ENCODE results near the gene MRPL42. TPM values are rescaled to one million over a fixed set of nuclear protein-coding genes. Genes with fewer than 3 reads are reported as not detected.

MRPL42 gene
- total RNA-seq, 2 experiments from 2014 or later = 39.0 to 39.3 TPM

DNA sequence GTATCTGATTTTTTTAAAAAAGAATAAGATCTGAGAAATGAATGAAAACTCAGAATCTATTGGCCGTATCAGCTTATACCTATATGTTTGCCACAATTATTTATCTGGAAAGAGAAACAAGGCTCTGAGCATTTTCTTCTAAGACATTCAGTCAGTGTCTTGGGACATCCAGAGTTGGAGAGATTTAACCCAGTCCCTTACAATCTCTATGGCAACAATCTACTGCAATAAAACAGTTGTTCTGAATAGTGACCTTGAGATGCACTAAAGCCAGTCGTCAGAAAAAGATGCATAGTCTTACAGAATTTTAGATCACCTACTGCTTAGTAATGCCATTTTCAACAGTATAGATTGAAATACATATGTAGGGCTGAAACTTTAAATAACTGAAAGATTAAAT lies 53.1 kb downstream of the MRPL42 start:
- H3K27ac Mint-ChIP-seq = no peak overlapping the region
- intact Hi-C loops (cut with DNase I, micrococcal nuclease) = no loop called here
- ChIA-PET POLR2A (no interaction called here), CTCF (no interaction called here)
- TF ChIP-seq, protein P1, sequence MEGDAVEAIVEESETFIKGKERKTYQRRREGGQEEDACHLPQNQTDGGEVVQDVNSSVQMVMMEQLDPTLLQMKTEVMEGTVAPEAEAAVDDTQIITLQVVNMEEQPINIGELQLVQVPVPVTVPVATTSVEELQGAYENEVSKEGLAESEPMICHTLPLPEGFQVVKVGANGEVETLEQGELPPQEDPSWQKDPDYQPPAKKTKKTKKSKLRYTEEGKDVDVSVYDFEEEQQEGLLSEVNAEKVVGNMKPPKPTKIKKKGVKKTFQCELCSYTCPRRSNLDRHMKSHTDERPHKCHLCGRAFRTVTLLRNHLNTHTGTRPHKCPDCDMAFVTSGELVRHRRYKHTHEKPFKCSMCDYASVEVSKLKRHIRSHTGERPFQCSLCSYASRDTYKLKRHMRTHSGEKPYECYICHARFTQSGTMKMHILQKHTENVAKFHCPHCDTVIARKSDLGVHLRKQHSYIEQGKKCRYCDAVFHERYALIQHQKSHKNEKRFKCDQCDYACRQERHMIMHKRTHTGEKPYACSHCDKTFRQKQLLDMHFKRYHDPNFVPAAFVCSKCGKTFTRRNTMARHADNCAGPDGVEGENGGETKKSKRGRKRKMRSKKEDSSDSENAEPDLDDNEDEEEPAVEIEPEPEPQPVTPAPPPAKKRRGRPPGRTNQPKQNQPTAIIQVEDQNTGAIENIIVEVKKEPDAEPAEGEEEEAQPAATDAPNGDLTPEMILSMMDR (IDR thresholded peaks at IDR 0.05) = no peak
- no peaks in the 10 kb centered on the region for H3K27me3 ChIP-seq (ENCODE audit: control insufficient read depth in 1 of 2, insufficient read depth in 2 of 2, low read length in 2 of 2)
- no peaks in the 10 kb centered on the region for H3K36me3 Mint-ChIP-seq (ENCODE audit: low read depth)
- no peak overlapping the region for H3K4me3 ChIP-seq (ENCODE audit: low read length)
- H3K27me3 Mint-ChIP-seq = peaks cover 8% of the 10 kb centered on the region
- H3K4me1 Mint-ChIP-seq (ENCODE audit: low read depth) = no peaks in the 10 kb centered on the region
- H3K9me3 Mint-ChIP-seq = no peaks in the 10 kb centered on the region
- ATAC-seq (ENCODE audit: poor library complexity) = no peak
- no peaks in the 10 kb centered on the region for H3K36me3 ChIP-seq (ENCODE audit: insufficient read depth, low read length)
- no peak for DNase-seq
- no peak overlapping the region for H3K27ac ChIP-seq (ENCODE audit: low read depth in 1 of 2, low read length in 2 of 2)
- no peaks in the 10 kb centered on the region for H3K9me3 ChIP-seq (ENCODE audit: control insufficient read depth in 1 of 2, insufficient read depth in 1 of 2, low read length in 2 of 2)
- no peaks in the 10 kb centered on the region for H3K4me1 ChIP-seq (ENCODE audit: insufficient read depth, low read length)
- H3K4me3 Mint-ChIP-seq = no peak overlapping the region

DNA sequence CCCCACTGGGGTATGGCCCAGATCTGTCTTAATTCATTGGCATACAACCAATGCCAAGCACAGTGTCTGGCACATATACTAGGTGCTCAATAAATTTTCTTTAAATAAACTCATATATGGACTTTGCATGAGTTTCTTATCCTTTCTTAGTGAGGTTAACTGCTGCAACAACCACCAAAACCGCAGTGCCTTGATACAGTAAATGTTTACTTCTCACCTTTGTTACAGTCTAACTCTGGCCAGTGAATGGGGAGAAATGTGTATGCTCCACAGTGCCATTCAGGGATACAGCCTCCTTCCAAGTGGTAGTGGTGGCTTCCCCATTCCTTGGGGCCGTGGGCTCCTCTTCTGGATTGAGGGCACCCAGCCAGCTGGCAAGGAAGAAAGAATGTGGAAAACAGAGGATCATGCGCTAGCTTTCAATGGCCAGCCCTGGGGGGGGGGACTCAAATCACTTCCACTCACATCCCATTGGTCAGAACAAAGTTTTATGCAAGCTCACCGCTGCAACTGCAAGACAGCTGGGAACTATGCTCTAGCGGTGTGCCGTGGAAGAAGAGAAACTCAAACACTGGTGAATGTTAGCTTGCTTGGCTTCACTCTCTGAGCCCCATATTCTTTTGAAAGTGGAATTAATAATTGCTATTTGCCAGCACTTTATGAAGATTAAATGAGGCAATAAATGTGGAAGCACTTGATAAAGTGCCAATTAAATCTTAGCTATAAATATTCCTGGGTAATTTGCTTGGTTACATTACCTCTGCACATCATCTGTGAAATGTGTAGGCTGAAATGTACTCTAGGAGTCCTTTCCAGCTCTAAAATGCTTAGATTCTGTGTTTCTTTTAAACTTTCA lies 54.1 kb downstream of the MRPL42 start:
- Mint-ChIP-seq H3K4me3 (no peak overlapping the region), H3K9me3 (no peaks in the 10 kb centered on the region), H3K36me3 (ENCODE audit: low read depth) (no peaks in the 10 kb centered on the region), H3K27me3 (peaks cover 17% of the 10 kb centered on the region), H3K27ac (no peak overlapping the region), H3K4me1 (ENCODE audit: low read depth) (no peaks in the 10 kb centered on the region)
- TF ChIP-seq, protein P1 (IDR thresholded peaks at IDR 0.05) = no peak
- Histone ChIP-seq H3K4me3 (ENCODE audit: low read length) (no peak overlapping the region), H3K27ac (ENCODE audit: low read depth in 1 of 2, low read length in 2 of 2) (no peak overlapping the region), H3K9me3 (ENCODE audit: control insufficient read depth in 1 of 2, insufficient read depth in 1 of 2, low read length in 2 of 2) (no peaks in the 10 kb centered on the region), H3K27me3 (ENCODE audit: control insufficient read depth in 1 of 2, insufficient read depth in 2 of 2, low read length in 2 of 2) (no peaks in the 10 kb centered on the region), H3K4me1 (ENCODE audit: insufficient read depth, low read length) (no peaks in the 10 kb centered on the region), H3K36me3 (ENCODE audit: insufficient read depth, low read length) (no peaks in the 10 kb centered on the region)
- ChIA-PET POLR2A (no interaction called here), CTCF (no interaction called here)
- ATAC-seq (ENCODE audit: poor library complexity) (no peak), DNase-seq (no peak)
- intact Hi-C loops (cut with DNase I, micrococcal nuclease) = no loop called here

DNA sequence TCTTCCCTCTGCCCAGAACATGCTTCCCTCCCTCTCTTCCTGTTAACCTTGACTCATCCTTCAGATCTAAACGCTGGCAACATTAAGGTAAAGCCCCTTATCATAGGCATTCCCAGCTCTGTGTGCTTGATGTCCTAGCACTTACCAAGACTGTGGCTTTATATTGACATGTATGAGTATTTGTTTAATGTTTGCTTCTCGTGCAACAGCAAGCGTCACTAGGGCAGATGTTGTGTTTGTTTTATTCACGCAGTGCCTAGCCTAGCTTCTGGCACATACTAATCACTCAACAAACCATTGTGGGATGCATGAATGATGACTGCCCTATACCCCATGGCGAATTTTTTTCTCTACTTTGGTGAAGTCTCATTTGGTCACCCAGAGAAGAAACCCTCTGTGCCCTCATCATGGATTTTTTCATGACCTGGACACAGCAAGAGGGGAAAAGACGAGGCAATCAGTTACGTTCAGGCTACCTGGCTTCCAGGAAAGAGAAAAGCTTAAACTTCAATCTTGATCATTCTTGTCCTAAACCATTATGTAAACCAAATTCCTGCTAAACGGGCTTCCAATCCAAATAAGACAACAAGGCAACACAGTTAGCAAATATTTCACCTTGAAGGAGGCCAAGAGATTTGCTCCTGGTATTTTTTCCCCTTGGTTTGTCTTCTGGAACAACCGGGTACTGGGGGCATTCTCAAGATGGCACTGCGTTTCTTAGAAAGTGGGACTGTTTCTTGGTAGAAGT lies 57.2 kb downstream of the MRPL42 start:
- H3K36me3 ChIP-seq (ENCODE audit: insufficient read depth, low read length) = no peaks in the 10 kb centered on the region
- no peaks in the 10 kb centered on the region for H3K4me1 ChIP-seq (ENCODE audit: insufficient read depth, low read length)
- no peak overlapping the region for H3K4me3 ChIP-seq (ENCODE audit: low read length)
- TF ChIP-seq, protein P1 (IDR thresholded peaks at IDR 0.05) = no peak
- H3K9me3 ChIP-seq (ENCODE audit: control insufficient read depth in 1 of 2, insufficient read depth in 1 of 2, low read length in 2 of 2) = no peaks in the 10 kb centered on the region
- Mint-ChIP-seq H3K36me3 (ENCODE audit: low read depth) (no peaks in the 10 kb centered on the region), H3K27ac (no peak overlapping the region), H3K4me1 (ENCODE audit: low read depth) (no peaks in the 10 kb centered on the region), H3K27me3 (peaks cover 24% of the 10 kb centered on the region), H3K4me3 (no peak overlapping the region), H3K9me3 (no peaks in the 10 kb centered on the region)
- no peak for DNase-seq
- no peaks in the 10 kb centered on the region for H3K27me3 ChIP-seq (ENCODE audit: control insufficient read depth in 1 of 2, insufficient read depth in 2 of 2, low read length in 2 of 2)
- no peak for ATAC-seq (ENCODE audit: poor library complexity)
- intact Hi-C loops (cut with DNase I, micrococcal nuclease) = no loop called here
- ChIA-PET CTCF (interaction anchor here (0.7 kb wide), 1 partner anchor 137 kb away, joined by 3 read pairs; no protein-coding TSS in a partner anchor), POLR2A (no interaction called here)
- H3K27ac ChIP-seq (ENCODE audit: low read depth in 1 of 2, low read length in 2 of 2) = no peak overlapping the region

Measured in CD4-positive, alpha-beta T cell (primary cell).